Measurements from ENCODE around the gene PAK5. TPM values are rescaled to one million over a fixed set of nuclear protein-coding genes. Genes with fewer than 3 reads are reported as not detected.

Gene PAK5
- polyA plus RNA-seq, 1 donor (not counting 4 experiments of a cell fraction or from before 2014, with no cell fraction given) = not detected

DNA sequence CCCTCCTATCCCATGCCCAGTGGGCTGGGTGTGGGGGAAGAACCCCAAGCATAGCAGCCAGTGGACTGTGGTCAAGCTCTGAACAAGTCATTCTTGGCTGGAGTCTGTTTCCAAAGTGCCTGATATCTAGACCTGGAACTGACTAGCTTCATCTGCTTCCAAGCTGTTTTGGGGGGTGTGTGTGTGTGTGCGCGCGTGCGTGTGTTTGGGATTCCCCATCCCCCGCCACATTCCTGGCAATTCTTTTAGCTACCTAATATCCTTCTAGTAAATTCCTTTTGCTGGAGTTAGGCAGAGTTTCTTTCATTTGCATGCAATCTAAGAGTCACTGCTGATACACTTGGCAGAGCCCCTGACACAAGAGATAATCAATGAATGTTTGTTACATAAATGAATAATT lies 7.8 kb downstream of the PAK5 start:
- no peaks in the 10 kb centered on the region for H3K9me1 ChIP-seq (ENCODE audit: control insufficient read depth, extremely low read depth, insufficient read depth, low read length)
- no peaks in the 10 kb centered on the region for H3K27me3 ChIP-seq (ENCODE audit: control insufficient read depth, extremely low read depth, insufficient read depth, low read length)
- H3K9ac ChIP-seq (ENCODE audit: control insufficient read depth, extremely low read depth, insufficient read depth, low read length) = no peak overlapping the region
- no peaks in the 10 kb centered on the region for H3K36me3 ChIP-seq (ENCODE audit: control insufficient read depth in 2 of 2, extremely low read depth in 1 of 2, insufficient read depth in 2 of 2, low read length in 2 of 2)
- H3K9me3 ChIP-seq (ENCODE audit: control insufficient read depth, low read depth, low read length) = no peaks in the 10 kb centered on the region
- H3K4me2 ChIP-seq (ENCODE audit: control insufficient read depth, extremely low read depth, insufficient read depth, low read depth, low read length) = no peak overlapping the region
- FAIRE-seq (no peak), DNase-seq (ENCODE audit: low read depth, low spot score) (no peak)
- no peak overlapping the region for H3K27ac ChIP-seq (ENCODE audit: control insufficient read depth, insufficient read depth, low read length)
- no peaks in the 10 kb centered on the region for H3K4me1 ChIP-seq (ENCODE audit: control insufficient read depth, extremely low read depth, insufficient read depth, low read length)
- H2AFZ ChIP-seq (ENCODE audit: control insufficient read depth, low read length) = no peak overlapping the region
- no peak overlapping the region for H3K4me3 ChIP-seq (ENCODE audit: control insufficient read depth in 2 of 3, extremely low read depth in 1 of 3, insufficient read depth in 2 of 3, low read depth in 1 of 3, low read length in 3 of 3)
- no peaks in the 10 kb centered on the region for H4K20me1 ChIP-seq (ENCODE audit: control insufficient read depth, extremely low read depth, insufficient read depth, low read length)
- dilution Hi-C loops (cut with MboI; ENCODE audit: extremely low pct_ligation_motif_present, low sequenced_read_pairs) = no loop called here
- TF ChIP-seq, protein P1, sequence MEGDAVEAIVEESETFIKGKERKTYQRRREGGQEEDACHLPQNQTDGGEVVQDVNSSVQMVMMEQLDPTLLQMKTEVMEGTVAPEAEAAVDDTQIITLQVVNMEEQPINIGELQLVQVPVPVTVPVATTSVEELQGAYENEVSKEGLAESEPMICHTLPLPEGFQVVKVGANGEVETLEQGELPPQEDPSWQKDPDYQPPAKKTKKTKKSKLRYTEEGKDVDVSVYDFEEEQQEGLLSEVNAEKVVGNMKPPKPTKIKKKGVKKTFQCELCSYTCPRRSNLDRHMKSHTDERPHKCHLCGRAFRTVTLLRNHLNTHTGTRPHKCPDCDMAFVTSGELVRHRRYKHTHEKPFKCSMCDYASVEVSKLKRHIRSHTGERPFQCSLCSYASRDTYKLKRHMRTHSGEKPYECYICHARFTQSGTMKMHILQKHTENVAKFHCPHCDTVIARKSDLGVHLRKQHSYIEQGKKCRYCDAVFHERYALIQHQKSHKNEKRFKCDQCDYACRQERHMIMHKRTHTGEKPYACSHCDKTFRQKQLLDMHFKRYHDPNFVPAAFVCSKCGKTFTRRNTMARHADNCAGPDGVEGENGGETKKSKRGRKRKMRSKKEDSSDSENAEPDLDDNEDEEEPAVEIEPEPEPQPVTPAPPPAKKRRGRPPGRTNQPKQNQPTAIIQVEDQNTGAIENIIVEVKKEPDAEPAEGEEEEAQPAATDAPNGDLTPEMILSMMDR (optimal IDR thresholded peaks at IDR 0.05 in 1 of 3, IDR thresholded peaks at IDR 0.05 in 1 of 3, conservative IDR thresholded peaks at IDR 0.05 in 1 of 3; ENCODE audit: extremely low read depth in 1 of 3, insufficient read depth in 2 of 3, low read length in 3 of 3) = no peak
- TF ChIP-seq EZH2 (IDR thresholded peaks at IDR 0.05; ENCODE audit: low read length) = no peak
- no peaks in the 10 kb centered on the region for H3K79me2 ChIP-seq (ENCODE audit: control insufficient read depth, insufficient read depth, low read length)

DNA sequence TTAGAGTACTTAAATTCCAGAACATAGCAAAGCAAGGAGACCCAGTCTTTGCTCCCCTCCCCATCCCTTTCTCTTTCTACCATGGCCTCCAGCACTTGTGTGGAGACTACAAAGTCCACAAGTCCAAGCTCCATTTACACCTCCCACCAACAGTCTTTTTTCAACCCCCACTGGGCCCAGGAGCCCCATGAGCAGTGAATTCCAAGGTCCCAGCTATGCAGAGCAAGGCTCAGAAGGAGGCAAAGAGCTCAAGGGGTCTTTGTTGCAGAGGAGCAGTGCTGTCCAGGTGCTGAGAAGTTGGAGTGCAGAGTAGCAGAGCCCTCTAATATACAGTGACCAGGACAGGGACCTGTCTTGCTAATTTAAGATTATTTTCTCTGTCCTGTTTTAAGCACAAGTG lies 9.0 kb downstream of the PAK5 start:
- H3K4me1 ChIP-seq (ENCODE audit: control insufficient read depth, extremely low read depth, insufficient read depth, low read length) = no peaks in the 10 kb centered on the region
- H3K79me2 ChIP-seq (ENCODE audit: control insufficient read depth, insufficient read depth, low read length) = no peaks in the 10 kb centered on the region
- no peak overlapping the region for H2AFZ ChIP-seq (ENCODE audit: control insufficient read depth, low read length)
- TF ChIP-seq, protein P1 (optimal IDR thresholded peaks at IDR 0.05 in 1 of 3, IDR thresholded peaks at IDR 0.05 in 1 of 3, conservative IDR thresholded peaks at IDR 0.05 in 1 of 3; ENCODE audit: extremely low read depth in 1 of 3, insufficient read depth in 2 of 3, low read length in 3 of 3) = no peak
- TF ChIP-seq EZH2 (IDR thresholded peaks at IDR 0.05; ENCODE audit: low read length) = no peak
- H4K20me1 ChIP-seq (ENCODE audit: control insufficient read depth, extremely low read depth, insufficient read depth, low read length) = no peaks in the 10 kb centered on the region
- no peak for DNase-seq (ENCODE audit: low read depth, low spot score)
- no peak overlapping the region for H3K4me2 ChIP-seq (ENCODE audit: control insufficient read depth, extremely low read depth, insufficient read depth, low read depth, low read length)
- no peaks in the 10 kb centered on the region for H3K36me3 ChIP-seq (ENCODE audit: control insufficient read depth in 2 of 2, extremely low read depth in 1 of 2, insufficient read depth in 2 of 2, low read length in 2 of 2)
- dilution Hi-C loops (cut with MboI; ENCODE audit: extremely low pct_ligation_motif_present, low sequenced_read_pairs) = no loop called here
- no peak for FAIRE-seq
- no peaks in the 10 kb centered on the region for H3K9me1 ChIP-seq (ENCODE audit: control insufficient read depth, extremely low read depth, insufficient read depth, low read length)
- no peak overlapping the region for H3K9ac ChIP-seq (ENCODE audit: control insufficient read depth, extremely low read depth, insufficient read depth, low read length)
- H3K27me3 ChIP-seq (ENCODE audit: control insufficient read depth, extremely low read depth, insufficient read depth, low read length) = no peaks in the 10 kb centered on the region
- H3K4me3 ChIP-seq (ENCODE audit: control insufficient read depth in 2 of 3, extremely low read depth in 1 of 3, insufficient read depth in 2 of 3, low read depth in 1 of 3, low read length in 3 of 3) = no peak overlapping the region
- no peak overlapping the region for H3K27ac ChIP-seq (ENCODE audit: control insufficient read depth, insufficient read depth, low read length)
- no peaks in the 10 kb centered on the region for H3K9me3 ChIP-seq (ENCODE audit: control insufficient read depth, low read depth, low read length)
